ENCODE data around the gene HEXIM2. TPM values are rescaled to one million over a fixed set of nuclear protein-coding genes. Genes with fewer than 3 reads are reported as not detected.

Gene HEXIM2
- total and polyA plus RNA-seq, 2 of the 4 experiments (the other 2 are of a cell fraction): 4.5 to 6.1 TPM

DNA sequence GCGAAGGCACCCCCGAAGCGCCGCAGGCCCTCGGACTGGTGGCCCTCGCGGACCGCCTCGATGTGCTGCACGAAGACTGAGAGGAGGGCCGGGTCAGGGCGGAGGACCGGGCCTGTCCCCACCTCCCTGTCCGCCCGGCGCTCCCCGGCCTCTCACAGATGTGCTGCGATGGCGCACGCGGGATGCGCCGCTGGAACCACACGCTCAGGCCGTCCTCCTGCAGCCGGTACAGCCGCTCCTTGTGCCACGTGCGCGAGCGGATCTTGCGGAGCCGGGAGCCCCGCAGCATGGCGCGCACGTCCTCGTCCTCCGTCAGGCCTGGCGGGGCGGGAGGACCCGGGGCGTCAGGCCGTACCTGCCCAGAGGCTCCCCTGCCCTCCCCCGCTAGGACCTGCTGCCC lies 40.6 kb upstream of the HEXIM2 start:
- Histone ChIP-seq H2BK20ac (ENCODE audit: low read depth, low read length) (no peak overlapping the region), H4K8ac (ENCODE audit: low read depth in 2 of 2, low read length in 2 of 2) (no peak overlapping the region), H3K56ac (ENCODE audit: extremely low read depth, insufficient read depth, low read length) (no peak overlapping the region), H3K14ac (replicated peaks; ENCODE audit: low read depth, low read length) (no peak overlapping the region), H3K4me1 (ENCODE audit: control insufficient read depth, insufficient read depth, low read length) (peaks cover 21% of the 10 kb centered on the region), H2AK5ac (ENCODE audit: low read depth, low read length) (0 out of 2 replicates have a peak overlapping the region, but pooled peaks have one; percentile 10), H4K20me1 (ENCODE audit: insufficient read depth, low read length) (no peaks in the 10 kb centered on the region), H2AFZ (replicated peaks; ENCODE audit: low read length, poor library complexity) (no peak overlapping the region), H3K4me3 (ENCODE audit: insufficient read depth, low read depth, low read length) (no peak overlapping the region), H3K9ac (ENCODE audit: low read depth, low read length) (no peak overlapping the region), H3K4me2 (ENCODE audit: low read depth, low read length) (no peak overlapping the region), H3K4ac (ENCODE audit: low read depth, low read length) (no peak overlapping the region), H3K27ac (ENCODE audit: insufficient read depth, low read length) (no peak overlapping the region), H3K36me3 (ENCODE audit: control insufficient read depth, insufficient read depth, low read length) (peaks cover 24% of the 10 kb centered on the region; the same call in 1 of the 2 replicates), H3K79me1 (ENCODE audit: low read depth in 1 of 2, low read length in 2 of 2) (peaks cover 35 to 46% of the 10 kb centered on the region in 2 experiments), H3K9me3 (ENCODE audit: control insufficient read depth, insufficient read depth, low read length) (no peaks in the 10 kb centered on the region), H3K23ac (ENCODE audit: low read depth, low read length) (no peak overlapping the region), H4K91ac (ENCODE audit: insufficient read depth, low read depth, low read length) (no peak overlapping the region), H2AK9ac (replicated peaks; ENCODE audit: low read depth, low read length, poor library complexity) (peak overlapping the region; percentile 11), H2BK15ac (ENCODE audit: low read depth, low read length) (no peak overlapping the region), H3K27me3 (ENCODE audit: control insufficient read depth, insufficient read depth, low read length) (no peaks in the 10 kb centered on the region), H2BK120ac (ENCODE audit: low read depth, low read length) (no peak overlapping the region), H2BK5ac (ENCODE audit: low read depth, low read length, poor library complexity, severe bottlenecking) (no peak overlapping the region), H4K5ac (ENCODE audit: low read depth, low read length) (no peak overlapping the region), H3K18ac (ENCODE audit: low read depth, low read length) (no peak overlapping the region), H3K9me1 (ENCODE audit: insufficient read depth, low read length) (peaks cover 22% of the 10 kb centered on the region)
- no peak for TF ChIP-seq RFX5 (IDR thresholded peaks at IDR 0.05; ENCODE audit: low read depth, low read length)
- no peak for TF ChIP-seq MXI1 (IDR thresholded peaks at IDR 0.05; ENCODE audit: borderline replicate concordance, low read depth, low read length)
- TF ChIP-seq FOS (IDR thresholded peaks at IDR 0.05; ENCODE audit: low read depth, low read length): no peak
- no peak for TF ChIP-seq CEBPB (IDR thresholded peaks at IDR 0.05; ENCODE audit: low read depth, low read length)
- no peak for TF ChIP-seq MAFK (IDR thresholded peaks at IDR 0.05; ENCODE audit: low read depth, low read length)
- TF ChIP-seq BHLHE40 (IDR thresholded peaks at IDR 0.05; ENCODE audit: low read depth, low read length): no peak
- no peak for TF ChIP-seq USF2 (IDR thresholded peaks at IDR 0.05; ENCODE audit: low read depth, low read length)
- no peak for TF ChIP-seq RAD21 (IDR thresholded peaks at IDR 0.05; ENCODE audit: low read length)
- no peak for TF ChIP-seq CTCF (conservative IDR thresholded peaks at IDR 0.05; ENCODE audit: low read depth, low read length)
- TF ChIP-seq ELK1 (IDR thresholded peaks at IDR 0.05; ENCODE audit: borderline replicate concordance, low read depth, low read length): no peak
- no peak for TF ChIP-seq CHD1 (IDR thresholded peaks at IDR 0.05; ENCODE audit: low read depth, low read length)
- TF ChIP-seq SMC3 (IDR thresholded peaks at IDR 0.05; ENCODE audit: low read depth, low read length): no peak
- no peak for TF ChIP-seq POLR2A (IDR thresholded peaks at IDR 0.05; ENCODE audit: low read depth, low read length)
- DNase-seq (no peak), ATAC-seq (ENCODE audit: low read depth) (no peak)
- in situ Hi-C loops (cut with MboI; ENCODE audit: low sequenced_read_pairs) (no loop called here), intact Hi-C loops (cut with micrococcal nuclease) (no loop called here), dilution Hi-C loops (cut with HindIII; ENCODE audit: low sequenced_read_pairs, unreplicated experiment) (no loop called here)
- CTCF ChIA-PET: no interaction called here
- 73% methylated on average over 40 of the region's 45 CpGs; no CpG with 5 or more reads in 1 of the 2 experiments for WGBS, 2 experiments (ENCODE audit: extremely low coverage in 2 of 2, insufficient read length in 1 of 2)
- POLR2A ChIA-PET (ENCODE audit: unreplicated experiment): no interaction called here
- BruUV-seq (replicated peaks): no TSS peak

All from IMR-90 (cell line).